Cardiac muscle cell (in vitro differentiated cells and primary cell): ENCODE measurements around the gene ITGA8. TPM values are rescaled to one million over a fixed set of nuclear protein-coding genes. Genes with fewer than 3 reads are reported as not detected.
A peak's percentile ranks its signal among the peaks of the same experiment; 100 is the strongest.

Source experiments
- DNase-seq, 2 donors: peaks; one replicate each; pipeline versions ENCODE4 v3.0.0 to v3.0.0-alpha.2; 2010 to 2017; ENCODE audit warnings: low read depth in 1 of 2, low spot score in 1 of 2
- H3K27ac ChIP-seq: fragments of 200-600 bp; sonication (generic); 2 replicates; pipeline ENCODE4 v1.5.1; 2016
- H3K27me3 ChIP-seq: fragments of 200-600 bp; sonication (generic); 2 replicates; pipeline ENCODE4 v1.6.0; 2016; ENCODE audit warnings: control low read depth
- H3K36me3 ChIP-seq: fragments of 200-600 bp; sonication (generic); 2 replicates; pipeline ENCODE4 v1.5.1; 2016; ENCODE audit warnings: control low read depth
- H3K4me1 ChIP-seq: fragments of 200-600 bp; sonication (generic); 2 replicates; pipeline ENCODE4 v1.8.1; 2017; ENCODE audit warnings: low read depth, mild to moderate bottlenecking, mixed run types
- H3K4me3 ChIP-seq: fragments of 200-600 bp; sonication (generic); 2 replicates; pipeline ENCODE4 v1.5.1; 2016; ENCODE audit warnings: mild to moderate bottlenecking
- H3K9me3 ChIP-seq: fragments of 200-600 bp; sonication (generic); 2 replicates; pipeline ENCODE4 v1.5.1; 2017; ENCODE audit warnings: low read depth, mild to moderate bottlenecking, control low read depth
- CTCF ChIP-seq: IDR thresholded peaks from 2 replicates; pipeline ENCODE4 v1.5.1; 2012; ENCODE audit warnings: low read depth, mild to moderate bottlenecking, low read length
- polyA plus RNA-seq: library from polyadenylated mRNA; unstranded; fragments of >200 nt; fragmentation: Nextera tagmentation; extraction: Ambion mirVana; gene quantifications from 2 replicates; pipeline ENCODE4 v1.2.1, GENCODE V29; 2016
- total RNA-seq: library from RNA; depleted of rRNA; stranded (reverse); fragments of >200 nt; gene quantifications from 2 replicates; pipeline ENCODE4 v1.2.3, GENCODE V29; 2016

The ITGA8 gene
- total and polyA plus RNA-seq, 2 experiments from 2014 or later = 0.88 to 1.6 TPM

- no peaks in the 10 kb centered on the region for H3K9me3 ChIP-seq
- no peaks in the 10 kb centered on the region for H3K36me3 ChIP-seq
- H3K27ac ChIP-seq = no peak overlapping the region
- no peaks in the 10 kb centered on the region for H3K27me3 ChIP-seq
- DNase-seq = no peak
- TF ChIP-seq CTCF = no peak
- H3K4me3 ChIP-seq = no peak overlapping the region
- H3K4me1 ChIP-seq = no peaks in the 10 kb centered on the region
These were observed 92.8 kb downstream of the ITGA8 start for GRCh38 chr10:15626937-15627336.

DNA sequence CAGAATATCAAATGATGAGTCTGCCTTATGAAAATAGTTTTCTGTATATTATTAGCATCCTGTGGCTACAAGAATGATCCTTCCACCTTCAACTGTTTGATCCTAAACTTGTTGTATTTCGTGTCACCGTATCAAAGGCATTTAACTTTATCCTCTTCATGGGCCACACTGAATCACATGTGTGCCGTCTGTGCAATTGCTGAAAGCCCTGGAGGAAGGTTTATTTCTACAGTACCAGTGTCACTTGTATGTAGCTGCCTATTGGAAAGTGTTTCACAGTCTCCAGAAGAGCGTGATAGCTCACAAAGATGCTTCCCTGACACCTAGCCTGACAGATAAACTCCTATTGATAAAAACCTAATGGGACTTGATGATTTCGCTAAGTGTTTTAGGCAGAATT, 94.5 kb downstream of the ITGA8 start:
- no peak for DNase-seq
- no peak for TF ChIP-seq CTCF
- no peaks in the 10 kb centered on the region for H3K9me3 ChIP-seq

DNA sequence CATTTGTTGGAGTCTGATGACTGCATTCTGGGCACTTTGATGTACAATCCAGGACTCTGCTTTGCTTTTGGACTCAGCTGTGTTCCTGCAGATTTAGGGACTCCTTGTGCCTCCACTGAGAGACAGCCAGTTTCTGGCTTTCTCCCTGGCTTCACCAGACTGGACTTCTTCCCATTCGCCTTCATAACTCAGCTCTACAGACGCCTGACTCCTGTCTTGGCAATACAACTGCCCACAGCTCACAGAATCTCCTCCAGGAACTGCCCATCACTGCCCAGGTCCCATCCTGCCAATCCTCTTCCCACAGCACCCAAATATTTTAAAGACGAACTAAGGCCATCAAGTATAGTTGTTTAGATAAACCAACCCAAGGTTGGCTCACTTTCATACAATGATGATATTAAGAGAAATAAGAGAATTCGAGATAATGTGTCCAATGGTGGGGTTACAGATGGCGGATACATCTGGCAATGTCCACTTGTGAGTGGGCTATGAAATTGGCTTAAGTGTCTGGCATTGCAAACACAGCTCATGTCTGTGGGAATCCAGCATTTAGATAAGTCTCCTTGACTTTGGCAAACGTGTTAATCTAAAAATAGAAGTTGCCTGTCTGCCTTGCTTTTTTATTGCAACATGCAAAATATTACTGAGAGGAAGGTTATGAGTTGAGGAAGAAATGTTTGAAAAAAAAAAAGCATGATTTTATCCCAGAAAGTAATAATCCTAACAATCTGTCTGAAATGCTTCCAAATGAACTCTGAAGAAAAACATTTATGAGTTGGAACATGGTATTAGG, 95.1 kb downstream of the ITGA8 start:
- no peaks in the 10 kb centered on the region for H3K36me3 ChIP-seq
- no peaks in the 10 kb centered on the region for H3K4me1 ChIP-seq
- no peaks in the 10 kb centered on the region for H3K27me3 ChIP-seq
- no peak overlapping the region for H3K4me3 ChIP-seq
- TF ChIP-seq CTCF = no peak
- DNase-seq = peak in 1 of 2 donors; percentile 56
- H3K9me3 ChIP-seq = no peaks in the 10 kb centered on the region
- no peak overlapping the region for H3K27ac ChIP-seq

More for the DNA sequence above, 94.5 kb downstream of the ITGA8 start:
- H3K27me3 ChIP-seq = no peaks in the 10 kb centered on the region
- H3K4me3 ChIP-seq = no peak overlapping the region
- no peak overlapping the region for H3K27ac ChIP-seq
- H3K4me1 ChIP-seq = no peaks in the 10 kb centered on the region
- H3K36me3 ChIP-seq = no peaks in the 10 kb centered on the region

- no peaks in the 10 kb centered on the region for H3K36me3 ChIP-seq
- H3K9me3 ChIP-seq = no peaks in the 10 kb centered on the region
- H3K4me3 ChIP-seq = no peak overlapping the region
- H3K27me3 ChIP-seq = no peaks in the 10 kb centered on the region
- no peak overlapping the region for H3K27ac ChIP-seq
- DNase-seq = no peak
- no peak for TF ChIP-seq CTCF
- H3K4me1 ChIP-seq = no peaks in the 10 kb centered on the region
These were observed 98.7 kb downstream of the ITGA8 start for GRCh38 chr10:15620836-15621515.

GRCh38 chr10:15620337-15620736, 99.4 kb downstream of the ITGA8 start:
- DNase-seq = no peak
- H3K4me3 ChIP-seq = no peak overlapping the region
- H3K36me3 ChIP-seq = no peaks in the 10 kb centered on the region
- no peaks in the 10 kb centered on the region for H3K4me1 ChIP-seq
- H3K9me3 ChIP-seq = no peaks in the 10 kb centered on the region
- no peak for TF ChIP-seq CTCF
- no peaks in the 10 kb centered on the region for H3K27me3 ChIP-seq
- H3K27ac ChIP-seq = no peak overlapping the region
